A673 (cell line): ENCODE data around the gene SPECC1L. TPM values are rescaled to one million over a fixed set of nuclear protein-coding genes. Genes with fewer than 3 reads are reported as not detected.

ENCODE experiments used
- BruUV-seq: library from RNA; stranded (reverse); fragments of 400-500 nt; replicated peaks from 2 replicates; lab custom pipeline; 2021; lab: Mats Ljungman, UMichigan
- CTCF ChIA-PET: fragments of 300-600 bp; sonication (Branson Sonifier 250); formaldehyde crosslinking; loops from one replicate; lab custom pipeline; 2022; ENCODE audit warnings: antibody characterized with exemption; lab: Charles Lee
- POLR2A ChIA-PET: fragments of 300-600 bp; sonication (Branson Sonifier 250); formaldehyde crosslinking; loops from one replicate; lab custom pipeline; 2022; ENCODE audit warnings: antibody characterized with exemption; ENCODE audit not compliant: low non-redundant PET; lab: Charles Lee
- DNase-seq: peaks from one replicate; pipeline ENCODE4 v3.0.0-alpha.2; 2015; ENCODE audit warnings: low spot score
- H3K27ac ChIP-seq: fragments of 200-600 bp; sonication (generic); 2 replicates; pipeline ENCODE4 v1.5.1; 2016; ENCODE audit warnings: mixed run types, low read depth, mild to moderate bottlenecking, mixed read lengths, antibody characterized with exemption, low read length; ENCODE audit not compliant: poor library complexity, severe bottlenecking
- H3K27me3 ChIP-seq: fragments of 200-600 bp; sonication (generic); replicated peaks from 2 replicates; pipeline ENCODE4 v1.6.1; 2017; ENCODE audit warnings: mixed run types, low read depth, mild to moderate bottlenecking, mixed read lengths, antibody characterized with exemption, low read length; ENCODE audit not compliant: insufficient read depth, poor library complexity
- H3K36me3 ChIP-seq: fragments of 200-600 bp; sonication (generic); 2 replicates; pipeline ENCODE4 v1.6.1; 2016; ENCODE audit warnings: mixed run types, mild to moderate bottlenecking, mixed read lengths, antibody characterized with exemption, low read length; ENCODE audit not compliant: insufficient read depth, poor library complexity, severe bottlenecking
- H3K4me1 ChIP-seq: fragments of 200-600 bp; sonication (generic); 2 replicates; pipeline ENCODE4 v1.6.1; 2017; ENCODE audit warnings: mixed run types, mild to moderate bottlenecking, mixed read lengths, antibody characterized with exemption, low read length; ENCODE audit not compliant: insufficient read depth, poor library complexity, severe bottlenecking
- H3K4me3 ChIP-seq: fragments of 200-600 bp; sonication (generic); 2 replicates; pipeline ENCODE4 v1.5.1; 2016; ENCODE audit warnings: low read depth, mixed run types, mild to moderate bottlenecking, mixed read lengths, low read length; ENCODE audit not compliant: poor library complexity, severe bottlenecking
- H3K9me3 ChIP-seq: fragments of 200-600 bp; sonication (generic); 2 replicates; pipeline ENCODE4 v1.6.1; 2016; ENCODE audit warnings: mixed run types, low read depth, mild to moderate bottlenecking, mixed read lengths, antibody characterized with exemption, low read length; ENCODE audit not compliant: poor library complexity, severe bottlenecking
- EZH2 ChIP-seq: fragments of 200-600 bp; sonication (generic); IDR thresholded peaks from 2 replicates; pipeline ENCODE4 v1.6.1; 2017; ENCODE audit warnings: borderline replicate concordance, low read depth, mild to moderate bottlenecking, mixed read lengths, antibody characterized with exemption, low read length; ENCODE audit not compliant: poor library complexity, severe bottlenecking
- intact Hi-C: fragments of 100-400 bp; cut with micrococcal nuclease; formaldehyde crosslinking; loops from one replicate; pipeline ENCODE4 v1.10.0; 2022; ENCODE audit not compliant: unreplicated experiment
- total RNA-seq: library from RNA; stranded (reverse); gene quantifications from 2 replicates; pipeline ENCODE4 v1.2.3, GENCODE V29; 2021
- TF ChIP-seq, protein P1 (sequence below): fragments of 300-800, 200-600 bp; sonication (generic); conservative IDR thresholded peaks from 2 replicates; pipeline ENCODE4 v1.5.1; 2017; ENCODE audit warnings: low read depth, mild to moderate bottlenecking, antibody characterized with exemption, low read length, moderate library complexity, mixed read lengths

SPECC1L gene
- total RNA-seq, 1 experiment from 2014 or later = 56.7 TPM

GRCh38 chr22:24331468-24332440, 61.1 kb downstream of the SPECC1L start:
- intact Hi-C loops = no loop called here
- H3K36me3 ChIP-seq = peaks cover 66% of the 10 kb centered on the region

GRCh38 chr22:24333301-24333700, 62.7 kb downstream of the SPECC1L start:
- intact Hi-C loops = no loop called here

More at GRCh38 chr22:24331468-24332440, 61.1 kb downstream of the SPECC1L start:
- DNase-seq = no peak
- H3K9me3 ChIP-seq = no peaks in the 10 kb centered on the region
- CTCF ChIA-PET = no interaction called here
- no peak overlapping the region for H3K4me3 ChIP-seq
- H3K4me1 ChIP-seq = no peaks in the 10 kb centered on the region
- no TSS peak for BruUV-seq
- TF ChIP-seq EZH2 = no peak
- TF ChIP-seq, protein P1, sequence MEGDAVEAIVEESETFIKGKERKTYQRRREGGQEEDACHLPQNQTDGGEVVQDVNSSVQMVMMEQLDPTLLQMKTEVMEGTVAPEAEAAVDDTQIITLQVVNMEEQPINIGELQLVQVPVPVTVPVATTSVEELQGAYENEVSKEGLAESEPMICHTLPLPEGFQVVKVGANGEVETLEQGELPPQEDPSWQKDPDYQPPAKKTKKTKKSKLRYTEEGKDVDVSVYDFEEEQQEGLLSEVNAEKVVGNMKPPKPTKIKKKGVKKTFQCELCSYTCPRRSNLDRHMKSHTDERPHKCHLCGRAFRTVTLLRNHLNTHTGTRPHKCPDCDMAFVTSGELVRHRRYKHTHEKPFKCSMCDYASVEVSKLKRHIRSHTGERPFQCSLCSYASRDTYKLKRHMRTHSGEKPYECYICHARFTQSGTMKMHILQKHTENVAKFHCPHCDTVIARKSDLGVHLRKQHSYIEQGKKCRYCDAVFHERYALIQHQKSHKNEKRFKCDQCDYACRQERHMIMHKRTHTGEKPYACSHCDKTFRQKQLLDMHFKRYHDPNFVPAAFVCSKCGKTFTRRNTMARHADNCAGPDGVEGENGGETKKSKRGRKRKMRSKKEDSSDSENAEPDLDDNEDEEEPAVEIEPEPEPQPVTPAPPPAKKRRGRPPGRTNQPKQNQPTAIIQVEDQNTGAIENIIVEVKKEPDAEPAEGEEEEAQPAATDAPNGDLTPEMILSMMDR = no peak
- POLR2A ChIA-PET = no interaction called here
- no peaks in the 10 kb centered on the region for H3K27me3 ChIP-seq
- H3K27ac ChIP-seq = no peak overlapping the region

GRCh38 chr22:24335496-24335895, 64.9 kb downstream of the SPECC1L start:
- POLR2A ChIA-PET = no interaction called here
- no TSS peak for BruUV-seq

More at GRCh38 chr22:24333301-24333700, 62.7 kb downstream of the SPECC1L start:
- DNase-seq = no peak
- TF ChIP-seq EZH2 = no peak
- TF ChIP-seq, protein P1 = no peak
- no peaks in the 10 kb centered on the region for H3K9me3 ChIP-seq
- no TSS peak for BruUV-seq
- H3K4me3 ChIP-seq = no peak overlapping the region
- CTCF ChIA-PET = interaction anchor here (0.6 kb wide), 1 partner anchor 445 kb away, joined by 15 read pairs; no protein-coding TSS in a partner anchor
- POLR2A ChIA-PET = no interaction called here
- no peak overlapping the region for H3K27ac ChIP-seq
- peaks cover 71% of the 10 kb centered on the region for H3K36me3 ChIP-seq
- H3K4me1 ChIP-seq = no peaks in the 10 kb centered on the region
- H3K27me3 ChIP-seq = no peaks in the 10 kb centered on the region

More at GRCh38 chr22:24335496-24335895, 64.9 kb downstream of the SPECC1L start:
- no peaks in the 10 kb centered on the region for H3K4me1 ChIP-seq
- no peak overlapping the region for H3K4me3 ChIP-seq
- DNase-seq = no peak
- no peaks in the 10 kb centered on the region for H3K9me3 ChIP-seq
- H3K36me3 ChIP-seq = peaks cover 60% of the 10 kb centered on the region
- H3K27ac ChIP-seq = no peak overlapping the region
- intact Hi-C loops = no loop called here
- H3K27me3 ChIP-seq = no peaks in the 10 kb centered on the region
- CTCF ChIA-PET = no interaction called here
- TF ChIP-seq EZH2 = no peak
- TF ChIP-seq, protein P1 = no peak
